HEK293T (cell line): ENCODE results near the gene DCPS.

Experiments
- ARNT ChIP-seq: fragments of 450-650 bp; IDR thresholded peaks from 2 replicates; pipeline ENCODE4 v1.6.1; 2017; ENCODE audit warnings: mild to moderate bottlenecking
- ELF4 ChIP-seq: fragments of 450-650 bp; IDR thresholded peaks from 2 replicates; pipeline ENCODE4 v1.6.1; 2017; ENCODE audit warnings: antibody characterized with exemption
- FOXM1 ChIP-seq: fragments of 450-650 bp; IDR thresholded peaks from 2 replicates; pipeline ENCODE4 v1.6.1; 2017; ENCODE audit warnings: mild to moderate bottlenecking, borderline replicate concordance
- HDGF ChIP-seq: fragments of 450-650 bp; IDR thresholded peaks from 2 replicates; pipeline ENCODE4 v1.6.1; 2017; ENCODE audit warnings: antibody characterized with exemption, borderline replicate concordance
- LEF1 ChIP-seq: fragments of 450-650 bp; IDR thresholded peaks from 2 replicates; pipeline ENCODE4 v1.6.1; 2017; ENCODE audit warnings: mild to moderate bottlenecking, borderline replicate concordance
- NFRKB ChIP-seq: fragments of 450-650 bp; IDR thresholded peaks from 2 replicates; pipeline ENCODE4 v1.6.1; 2016; ENCODE audit warnings: mild to moderate bottlenecking, moderate library complexity
- SP1 ChIP-seq: fragments of 450-650 bp; IDR thresholded peaks from 2 replicates; pipeline ENCODE4 v1.6.1; 2017
- SUZ12 ChIP-seq: fragments of 450-650 bp; IDR thresholded peaks from 2 replicates; pipeline ENCODE4 v1.6.1; 2016; ENCODE audit warnings: mild to moderate bottlenecking
- ZNF384 ChIP-seq: fragments of 450-650 bp; IDR thresholded peaks from 2 replicates; pipeline ENCODE4 v1.6.1; 2016

DNA sequence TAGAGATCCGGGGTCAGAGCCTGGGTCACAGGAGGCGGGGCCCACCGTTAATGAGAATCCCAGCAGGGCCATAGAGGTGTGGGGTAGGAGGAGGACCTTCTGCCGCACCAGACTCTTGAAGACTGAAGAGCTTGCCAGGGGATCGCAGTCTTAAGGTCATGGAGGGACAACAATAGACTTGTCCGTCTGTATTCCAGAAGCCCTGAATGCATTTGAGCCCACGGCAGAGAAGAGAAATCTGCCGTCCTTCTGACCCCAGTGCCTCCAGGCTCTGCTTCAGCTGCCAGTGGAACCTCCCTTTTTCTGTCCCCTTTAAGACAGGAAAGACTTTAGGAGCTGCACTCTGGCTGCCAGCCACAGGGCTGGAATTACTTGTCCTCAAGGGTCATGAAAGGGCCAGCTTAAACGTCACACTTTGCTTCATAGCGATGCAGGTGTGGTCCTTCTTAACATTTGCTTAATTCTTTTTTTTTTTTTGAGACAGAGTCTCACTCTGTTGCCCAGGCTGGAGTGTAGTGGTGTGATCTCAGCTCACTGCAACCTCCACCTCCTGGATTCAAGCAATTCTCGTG is 36.1 kb downstream of the DCPS start:
- TF ChIP-seq FOXM1 (no peak), LEF1 (no peak), HDGF (no peak), SUZ12 (no peak), SP1 (no peak), ZNF384 (no peak), ELF4 (no peak), NFRKB (no peak), ARNT (no peak)
